GM18526 (cell line): ENCODE results near the gene MMP24.

Source experiments
- POLR2A ChIP-seq: IDR thresholded peaks from 3 replicates; pipeline ENCODE4 v1.6.1; 2011; ENCODE audit not compliant: insufficient read length; ENCODE audit errors: extremely low read depth

The MMP24 gene

DNA sequence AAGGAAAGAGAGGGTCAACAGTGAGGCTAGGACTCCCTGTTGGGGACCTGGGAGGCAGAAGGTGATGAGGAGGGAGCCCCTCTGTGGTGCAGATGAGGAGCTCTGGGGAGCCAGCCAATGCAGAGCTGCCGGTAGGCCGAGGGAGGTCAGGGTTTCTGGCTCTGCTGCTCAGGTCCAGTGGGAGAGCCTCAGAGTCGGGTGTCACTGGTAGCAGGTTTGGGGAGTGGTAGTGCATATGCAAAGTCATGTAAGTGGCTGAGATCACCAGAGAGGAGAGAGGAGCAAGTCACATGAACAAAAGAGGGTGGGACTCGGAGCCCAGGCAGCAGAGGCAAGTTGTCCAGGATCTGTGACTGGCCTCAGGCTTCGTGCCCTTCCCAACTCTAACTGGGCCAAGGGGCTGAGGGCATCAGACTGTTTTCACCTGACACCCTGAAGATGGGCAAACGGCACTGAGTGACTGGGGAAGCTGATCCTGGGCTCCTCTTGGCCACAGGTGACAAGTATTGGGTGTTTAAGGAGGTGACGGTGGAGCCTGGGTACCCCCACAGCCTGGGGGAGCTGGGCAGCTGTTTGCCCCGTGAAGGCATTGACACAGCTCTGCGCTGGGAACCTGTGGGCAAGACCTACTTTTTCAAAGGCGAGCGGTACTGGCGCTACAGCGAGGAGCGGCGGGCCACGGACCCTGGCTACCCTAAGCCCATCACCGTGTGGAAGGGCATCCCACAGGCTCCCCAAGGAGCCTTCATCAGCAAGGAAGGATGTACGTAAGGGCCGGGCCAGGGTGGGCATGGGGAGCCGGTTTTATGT lies 44.8 kb downstream of the MMP24 start:
- no peak for TF ChIP-seq POLR2A

DNA sequence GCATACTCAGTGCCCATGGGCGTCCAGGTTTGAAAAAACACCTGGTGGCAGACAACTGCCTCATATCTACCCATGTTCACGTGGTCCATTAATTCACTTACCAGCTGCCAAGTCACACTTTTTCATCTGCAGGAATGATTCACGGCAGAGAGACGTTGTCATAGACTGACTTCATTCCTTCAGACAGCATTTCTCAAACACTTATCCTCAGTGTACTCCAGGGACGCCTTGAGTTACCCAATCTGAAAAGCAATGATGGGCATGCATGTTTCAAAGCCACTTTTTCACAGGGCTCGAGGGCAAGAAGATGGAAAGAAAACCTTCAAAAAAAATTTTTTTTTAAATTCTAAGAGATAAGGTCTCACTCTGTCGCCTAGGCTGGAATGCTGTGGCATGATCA lies 45.4 kb downstream of the MMP24 start:
- no peak for TF ChIP-seq POLR2A

DNA sequence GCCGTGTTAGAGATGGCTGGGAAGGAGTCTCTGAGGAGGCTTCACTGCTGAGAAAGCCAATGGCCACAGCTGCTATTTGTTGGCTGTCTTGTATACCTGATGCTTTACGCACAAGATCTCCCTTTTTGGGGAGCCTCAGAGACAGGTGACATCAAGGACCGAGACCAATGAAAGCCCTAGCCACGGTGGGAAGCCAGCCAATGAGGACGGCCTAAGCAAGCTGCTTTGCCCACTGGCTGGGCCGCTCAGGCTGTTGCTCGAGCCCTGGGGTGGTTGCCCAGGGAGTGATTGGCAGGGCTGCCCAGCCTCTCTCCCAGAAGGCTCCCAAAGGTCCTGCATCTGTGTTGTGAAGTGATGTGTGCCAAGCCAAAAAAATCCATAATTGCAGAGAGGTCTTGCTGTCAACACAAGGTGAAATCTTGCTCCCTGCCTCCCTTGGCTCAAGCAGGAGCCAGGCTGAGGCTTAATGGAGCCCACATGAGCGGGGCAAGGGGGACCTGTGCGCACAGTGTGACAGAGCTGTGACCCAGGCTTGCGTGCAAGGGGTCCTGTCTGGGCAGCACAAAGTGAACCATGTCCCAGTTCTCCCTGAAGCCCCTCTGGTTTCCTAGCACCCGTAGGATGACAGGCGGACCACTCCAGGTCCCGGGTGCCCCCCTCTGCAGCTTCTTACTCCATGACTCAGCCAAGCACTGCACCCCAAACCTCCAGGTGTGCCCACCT lies 47.1 kb downstream of the MMP24 start:
- TF ChIP-seq POLR2A = no peak

DNA sequence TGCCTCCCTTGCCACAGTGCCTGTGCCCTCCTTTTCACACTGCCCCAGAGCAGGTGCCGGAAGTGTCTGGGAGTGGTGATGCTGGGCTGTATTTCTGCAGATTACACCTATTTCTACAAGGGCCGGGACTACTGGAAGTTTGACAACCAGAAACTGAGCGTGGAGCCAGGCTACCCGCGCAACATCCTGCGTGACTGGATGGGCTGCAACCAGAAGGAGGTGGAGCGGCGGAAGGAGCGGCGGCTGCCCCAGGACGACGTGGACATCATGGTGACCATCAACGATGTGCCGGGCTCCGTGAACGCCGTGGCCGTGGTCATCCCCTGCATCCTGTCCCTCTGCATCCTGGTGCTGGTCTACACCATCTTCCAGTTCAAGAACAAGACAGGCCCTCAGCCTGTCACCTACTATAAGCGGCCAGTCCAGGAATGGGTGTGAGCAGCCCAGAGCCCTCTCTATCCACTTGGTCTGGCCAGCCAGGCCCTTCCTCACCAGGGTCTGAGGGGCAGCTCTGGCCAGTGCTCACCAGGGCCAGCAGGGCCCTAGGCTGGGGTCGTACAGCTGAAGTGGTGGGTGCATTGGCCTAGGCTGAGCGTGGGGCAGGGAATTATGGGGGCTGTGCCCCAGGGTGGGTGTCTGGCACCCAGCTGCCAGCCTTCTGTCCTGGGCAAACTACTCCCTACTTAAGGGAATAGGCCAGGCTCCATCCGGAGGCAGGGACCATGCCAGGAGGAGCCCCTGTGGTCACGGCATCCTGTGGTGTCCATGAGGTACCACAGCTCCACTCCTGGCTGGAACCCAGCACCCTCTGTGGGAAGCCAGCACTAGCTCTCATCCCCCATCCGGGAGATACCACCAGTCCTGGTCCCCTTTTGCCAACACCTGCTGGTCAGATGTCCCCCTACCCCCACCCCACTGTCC lies 47.9 kb downstream of the MMP24 start:
- TF ChIP-seq POLR2A = no peak

DNA sequence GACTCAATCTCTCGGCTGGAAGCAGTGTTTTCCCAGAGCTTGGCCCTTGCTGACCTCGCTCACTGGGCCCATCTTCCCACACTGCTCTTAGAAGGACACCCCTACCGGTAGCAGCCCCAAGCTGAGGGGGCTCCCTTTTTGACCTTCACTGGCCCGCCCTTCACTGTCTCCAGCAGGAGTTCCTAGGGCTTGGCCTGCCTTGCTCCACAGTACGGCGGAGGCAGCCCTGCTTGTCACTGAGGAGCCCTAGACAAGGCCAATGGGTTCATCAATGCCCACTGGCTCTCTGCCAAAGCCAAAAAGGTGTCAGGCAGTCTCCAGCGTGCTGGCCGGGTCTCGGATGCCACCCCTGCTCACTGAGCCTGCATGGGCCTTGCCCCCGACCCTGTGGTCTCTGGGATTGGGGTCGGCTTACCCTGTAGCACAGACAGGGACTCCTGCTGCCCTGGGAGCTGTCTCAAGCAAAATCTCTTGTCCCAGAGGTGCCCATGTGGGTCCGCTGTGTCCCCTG lies 49.3 kb downstream of the MMP24 start:
- no peak for TF ChIP-seq POLR2A

DNA sequence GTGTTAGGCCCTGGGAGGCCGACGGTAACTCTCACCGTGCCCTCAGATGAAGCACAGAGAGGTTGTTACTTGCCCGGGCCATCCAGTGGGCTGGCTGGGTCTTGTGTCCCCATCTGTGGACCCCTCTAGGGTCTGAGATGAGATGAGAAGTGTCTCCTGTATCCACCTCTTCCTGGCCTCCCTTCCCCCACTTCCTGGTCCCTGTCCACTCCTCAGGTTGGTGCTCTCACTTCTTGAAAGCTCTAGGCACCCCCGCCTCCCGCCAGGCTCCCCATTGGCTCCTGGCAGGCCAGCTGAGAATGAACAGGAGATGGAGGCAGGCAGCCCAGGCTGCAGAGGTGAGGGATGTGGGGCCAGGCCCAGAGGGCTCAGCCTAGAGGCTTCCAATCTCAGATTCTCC lies 49.9 kb downstream of the MMP24 start:
- no peak for TF ChIP-seq POLR2A

DNA sequence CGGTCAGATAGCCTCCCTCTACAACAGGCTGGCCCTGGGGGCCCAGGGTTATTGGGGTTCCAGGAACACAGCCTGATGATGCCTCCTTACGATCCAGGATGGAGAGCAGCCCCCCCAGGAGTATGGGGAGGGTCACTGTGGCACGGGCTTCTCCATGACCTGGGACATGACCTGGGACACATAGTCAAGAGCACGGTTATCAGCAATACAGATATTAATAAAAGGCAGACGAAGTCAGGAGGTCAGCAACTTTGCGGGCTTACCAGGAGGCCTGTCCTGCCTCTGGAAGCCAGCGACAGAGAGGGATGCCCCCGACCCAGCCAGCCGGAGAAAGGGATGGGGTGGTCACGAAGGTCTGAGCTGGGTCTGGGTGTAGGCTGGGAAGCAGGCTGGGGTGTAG lies 50.6 kb downstream of the MMP24 start:
- TF ChIP-seq POLR2A = no peak

DNA sequence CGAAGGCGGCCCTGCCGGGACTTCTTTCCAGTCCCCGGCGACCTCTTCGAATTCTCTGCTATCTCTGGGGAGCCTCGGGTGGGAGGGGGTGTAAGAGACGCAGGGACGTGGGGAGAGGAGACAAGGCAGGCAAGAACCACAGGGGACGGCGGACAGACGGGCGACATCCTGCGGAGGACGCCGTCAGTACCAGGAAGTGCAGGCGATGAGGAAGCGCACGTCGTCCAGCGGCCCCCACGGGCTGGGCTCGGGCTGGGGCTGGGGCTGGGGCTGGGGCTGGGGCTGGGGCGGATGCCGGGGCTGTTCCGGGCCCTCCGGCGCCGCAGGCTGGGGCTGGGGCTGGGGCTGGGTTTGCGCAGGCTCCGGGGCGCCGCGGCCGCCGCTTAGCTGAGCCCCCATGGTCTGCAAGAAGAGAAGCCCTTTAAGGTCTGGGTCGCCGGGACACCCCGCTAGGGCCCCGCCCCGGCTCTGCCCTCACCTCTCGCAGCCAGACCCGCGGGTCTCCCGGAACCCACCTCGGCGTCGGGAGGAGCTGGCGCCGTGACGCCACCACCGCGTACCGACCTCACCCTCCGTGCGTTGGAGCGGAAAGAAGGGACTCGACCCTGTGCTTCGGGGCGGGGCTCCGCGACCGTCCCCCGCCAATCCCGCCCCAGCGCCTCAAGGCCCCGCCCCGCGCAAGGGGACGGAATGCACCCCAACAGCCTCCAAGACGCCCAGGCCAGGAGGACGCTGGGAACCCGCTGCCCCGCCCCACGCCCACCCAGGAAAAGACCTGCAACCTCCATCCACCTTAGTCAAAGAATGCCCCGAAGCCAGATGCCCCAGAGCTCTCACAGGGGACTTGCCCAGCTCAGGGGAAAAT lies 51.3 kb downstream of the MMP24 start, which contains the start of gene MMP24OS:
MMP24OS (minus strand) TSS at position 592 of the 865 bp plus-strand sequence; CDS start at position 399, 193 bp downstream.
- TF ChIP-seq POLR2A = peak; percentile 84

DNA sequence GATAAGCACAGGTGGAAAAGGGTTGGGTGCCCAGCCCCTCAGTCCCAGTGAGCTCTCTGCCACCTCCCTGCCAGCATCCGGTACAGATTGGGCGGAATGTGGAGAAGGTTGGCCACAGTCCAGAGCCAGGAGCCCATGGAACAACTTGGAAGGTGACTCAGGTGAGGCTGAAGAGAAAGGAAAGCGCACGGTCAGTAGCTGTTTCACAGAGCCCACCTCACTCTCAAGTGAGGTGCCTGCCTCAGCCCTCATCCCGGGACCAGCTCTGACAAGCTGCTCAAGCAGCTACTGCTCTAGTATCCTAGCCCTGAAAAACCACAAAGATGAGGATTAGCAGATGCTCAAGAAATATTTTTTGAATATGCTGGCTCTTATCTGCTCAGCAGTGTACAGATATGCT lies 52.5 kb downstream of the MMP24 start:
- TF ChIP-seq POLR2A = no peak

DNA sequence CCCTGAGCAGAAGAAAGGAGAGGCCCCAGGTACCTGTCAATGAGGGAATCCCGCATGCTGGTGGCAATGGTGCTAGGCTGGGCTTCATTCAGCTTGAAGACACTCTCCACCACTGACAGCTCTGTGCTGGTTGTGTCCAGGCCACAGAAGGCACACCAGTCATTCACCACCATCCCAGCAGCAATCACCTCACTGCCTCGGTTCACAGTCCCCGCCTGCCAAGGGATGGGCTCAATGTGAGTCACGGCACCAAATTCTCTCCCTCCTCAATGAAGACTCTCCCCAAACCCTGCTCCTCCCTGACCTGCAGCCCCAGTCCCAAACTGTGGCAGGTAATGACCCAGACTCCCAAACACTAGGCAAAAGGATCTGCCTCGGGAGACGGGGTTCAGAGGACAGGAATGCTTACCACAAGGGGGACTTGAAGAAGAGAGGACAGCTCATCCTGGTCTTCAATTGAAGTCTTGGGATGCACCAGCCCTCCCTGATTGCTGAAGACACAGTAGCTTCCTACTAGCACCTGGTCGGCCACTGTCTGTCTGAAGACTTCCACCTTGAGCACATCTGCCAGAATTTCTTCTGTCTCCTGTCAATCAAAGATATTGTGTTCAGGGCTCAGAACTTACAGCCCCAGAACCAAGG lies 53.2 kb downstream of the MMP24 start:
- TF ChIP-seq POLR2A = no peak

DNA sequence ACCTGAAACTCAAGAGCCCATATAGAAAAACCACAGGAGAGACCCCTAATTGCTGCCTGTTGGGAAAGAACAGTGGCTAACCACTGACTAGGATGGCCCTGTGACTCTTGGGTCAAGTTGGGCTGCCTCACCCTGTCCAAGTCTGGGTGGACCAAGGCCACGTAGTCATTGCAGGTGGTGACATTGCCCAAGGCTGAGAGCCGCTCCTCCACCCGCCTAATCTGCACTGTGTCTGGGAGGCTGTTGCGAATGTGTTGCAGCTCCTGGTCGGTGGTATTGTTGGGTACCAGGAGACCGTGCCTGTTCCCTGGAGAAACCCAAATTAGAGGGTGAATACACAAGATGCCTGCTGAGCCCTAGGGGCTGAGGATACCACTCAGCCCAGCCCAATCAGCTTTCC lies 54.0 kb downstream of the MMP24 start:
- no peak for TF ChIP-seq POLR2A

DNA sequence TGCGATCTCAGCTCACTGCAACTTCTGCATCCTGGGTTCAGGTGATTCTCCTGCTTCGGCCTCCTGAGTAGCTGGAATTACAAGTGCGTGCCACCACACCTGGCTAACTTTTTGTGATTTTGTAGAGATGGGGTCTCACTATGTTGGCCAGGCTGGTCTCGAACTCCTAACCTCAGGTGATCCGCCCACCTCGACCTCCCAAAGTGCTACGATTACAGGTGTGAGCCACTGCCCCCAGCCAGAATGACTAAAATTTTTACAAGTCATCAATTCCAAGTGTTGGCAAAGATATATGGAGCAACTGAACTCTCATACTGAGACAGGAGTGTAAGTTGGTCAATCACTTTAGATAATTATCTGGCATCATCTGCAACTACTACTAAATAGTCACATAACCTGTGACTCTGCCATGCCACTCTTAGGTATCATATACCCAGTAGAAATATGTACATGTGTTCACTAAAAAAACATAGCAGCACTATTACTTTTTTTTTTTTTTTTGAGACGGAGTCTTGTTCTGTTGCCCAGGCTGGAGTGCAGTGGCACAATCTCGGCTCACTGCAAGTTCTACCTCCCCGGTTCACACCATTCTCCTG lies 55.1 kb downstream of the MMP24 start:
- TF ChIP-seq POLR2A = no peak
